OCI-M2 (cell line): ENCODE results near the gene SLC39A7.
A peak's percentile ranks its signal among the peaks of the same experiment; 100 is the strongest.

Experiments
- DNase-seq: peaks from one replicate; lab custom pipeline; 2025; ENCODE audit not compliant: unreplicated experiment; lab: John Stamatoyannopoulos, UW

Gene SLC39A7

DNA sequence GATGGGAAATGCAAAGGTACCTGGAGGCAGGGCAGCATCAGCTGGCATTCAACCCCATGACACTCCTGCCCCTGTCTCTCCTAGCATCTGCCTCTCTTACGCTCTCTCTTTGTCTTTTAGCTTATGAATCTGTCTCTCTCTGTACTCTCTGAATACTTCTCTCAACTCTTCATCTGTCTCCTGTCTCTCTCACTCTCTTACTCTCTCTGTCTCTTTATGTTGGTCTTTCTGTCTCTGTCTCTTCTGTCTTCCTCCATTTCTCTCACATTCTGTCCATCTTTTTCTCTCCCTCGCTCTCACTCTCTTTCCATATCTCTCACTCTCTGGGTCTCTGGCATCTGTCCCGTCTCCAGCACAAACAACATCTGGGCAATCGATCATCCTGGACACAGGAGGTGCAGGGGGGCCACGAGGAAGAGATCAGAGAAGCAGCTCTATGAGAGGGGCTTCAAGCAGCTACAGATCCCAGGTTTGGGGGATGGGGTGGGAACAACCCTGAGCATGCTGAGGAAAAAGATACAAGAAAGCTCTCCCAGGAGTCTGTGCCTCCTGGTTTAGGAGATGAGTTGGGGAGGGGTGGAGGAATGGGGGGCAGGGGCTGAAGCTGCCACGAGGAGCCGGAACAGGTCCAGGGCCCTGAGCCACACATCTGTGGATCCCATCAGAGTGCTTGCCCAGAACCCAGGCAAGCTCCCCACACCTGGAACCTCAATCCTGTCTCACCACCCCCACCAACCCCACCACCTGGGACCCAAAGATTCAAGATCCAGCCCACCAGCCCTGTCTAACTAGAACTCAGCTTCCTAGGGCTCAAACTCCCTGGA lies 10.8 kb upstream of the SLC39A7 start:
- no peak for DNase-seq

DNA sequence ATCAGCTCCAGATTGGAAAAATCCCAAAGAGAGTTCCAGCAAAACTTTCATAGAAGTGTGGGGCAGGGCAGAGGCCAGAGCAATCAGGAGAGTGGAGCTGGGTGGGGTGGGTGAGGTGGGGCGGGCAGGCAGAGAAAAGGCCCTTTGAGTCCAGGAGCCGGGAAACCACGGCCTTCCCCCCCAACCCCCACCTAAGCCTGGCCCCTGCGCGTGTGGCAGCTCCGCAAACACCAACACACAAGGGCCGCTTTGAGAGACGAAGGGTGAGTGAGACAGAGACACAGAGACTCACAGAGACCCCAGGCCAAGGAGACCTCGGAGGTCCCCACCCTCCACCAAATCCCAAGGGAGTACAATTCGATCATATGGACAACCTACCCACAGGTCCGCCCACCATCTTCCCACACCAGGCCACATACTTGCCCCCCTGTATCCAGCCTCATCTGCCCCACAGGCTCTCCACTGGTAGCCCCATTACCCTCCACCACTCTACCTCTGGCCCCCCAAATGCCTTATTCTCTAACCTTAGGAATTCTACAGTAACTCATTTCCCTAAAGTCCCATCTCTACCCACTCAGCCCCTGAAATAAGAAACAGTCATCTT lies 10.1 kb upstream of the SLC39A7 start:
- DNase-seq, result no peak

DNA sequence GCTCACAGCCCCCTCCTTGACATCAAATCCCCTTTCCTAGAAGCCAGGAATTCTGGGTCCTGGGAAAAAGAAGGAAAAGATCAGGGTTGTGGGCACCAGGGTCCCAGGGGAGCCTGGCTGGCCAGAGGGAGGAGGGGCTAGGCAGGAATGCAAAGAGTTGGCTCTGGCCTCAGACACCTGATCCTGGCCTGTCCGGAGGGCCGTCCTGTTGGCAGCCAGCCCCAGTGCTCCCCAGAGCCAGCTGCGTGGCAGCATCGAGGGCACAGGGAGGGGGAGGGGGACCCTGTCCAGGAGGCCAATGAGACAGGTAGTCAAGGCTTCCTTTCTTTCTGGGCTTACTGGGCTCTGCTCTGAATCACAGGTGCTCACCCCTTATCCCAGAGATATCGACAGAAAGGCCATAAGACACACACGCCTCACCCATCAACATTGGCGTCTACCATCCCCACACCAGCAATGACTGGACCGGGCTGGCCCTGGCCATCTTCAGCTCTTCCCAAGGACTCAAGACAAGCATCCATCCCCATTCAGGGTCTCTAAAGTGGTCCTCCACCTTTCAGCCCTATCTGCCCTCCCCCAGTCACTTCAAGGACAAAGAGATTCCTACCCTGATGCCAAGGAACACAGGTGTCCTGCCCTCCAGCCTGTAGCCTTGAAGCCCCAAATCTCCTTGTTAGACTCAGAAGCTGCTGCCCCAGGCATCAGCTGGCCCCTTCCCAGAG lies 9.1 kb upstream of the SLC39A7 start:
- no peak for DNase-seq

DNA sequence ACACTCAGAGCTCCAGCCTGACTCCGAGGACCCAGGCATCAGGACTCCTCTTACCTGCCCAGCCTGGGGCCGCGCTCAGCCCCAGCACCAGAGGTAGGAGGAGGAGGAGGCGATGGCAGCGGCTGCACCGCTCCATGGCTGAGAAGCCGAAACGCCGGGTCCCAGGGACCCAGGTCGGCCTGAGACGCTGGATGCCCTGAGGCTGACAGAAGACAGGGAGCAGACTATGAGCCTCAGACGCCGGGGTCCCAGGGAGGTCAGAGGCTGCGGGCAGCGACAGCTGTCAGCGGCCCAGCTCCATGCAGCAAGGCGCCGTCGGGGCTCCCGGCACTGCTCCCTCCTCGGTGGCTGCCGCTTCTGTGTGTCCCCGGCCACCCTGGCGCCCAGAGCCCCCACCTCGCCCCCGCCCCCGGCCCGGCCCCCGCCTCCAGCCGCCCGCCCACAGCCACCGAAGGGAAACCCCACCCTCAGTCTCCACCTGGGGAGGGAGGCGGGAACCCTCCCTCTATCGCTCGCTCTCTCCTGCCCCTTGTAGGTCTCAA lies 8.5 kb upstream of the SLC39A7 start, which contains the start of gene COL11A2:
Gene COL11A2, minus strand, starts transcription at position 363 of the 542 bp plus-strand sequence. Its CDS starts 227 bp downstream, at position 136.
- DNase-seq, result no peak

DNA sequence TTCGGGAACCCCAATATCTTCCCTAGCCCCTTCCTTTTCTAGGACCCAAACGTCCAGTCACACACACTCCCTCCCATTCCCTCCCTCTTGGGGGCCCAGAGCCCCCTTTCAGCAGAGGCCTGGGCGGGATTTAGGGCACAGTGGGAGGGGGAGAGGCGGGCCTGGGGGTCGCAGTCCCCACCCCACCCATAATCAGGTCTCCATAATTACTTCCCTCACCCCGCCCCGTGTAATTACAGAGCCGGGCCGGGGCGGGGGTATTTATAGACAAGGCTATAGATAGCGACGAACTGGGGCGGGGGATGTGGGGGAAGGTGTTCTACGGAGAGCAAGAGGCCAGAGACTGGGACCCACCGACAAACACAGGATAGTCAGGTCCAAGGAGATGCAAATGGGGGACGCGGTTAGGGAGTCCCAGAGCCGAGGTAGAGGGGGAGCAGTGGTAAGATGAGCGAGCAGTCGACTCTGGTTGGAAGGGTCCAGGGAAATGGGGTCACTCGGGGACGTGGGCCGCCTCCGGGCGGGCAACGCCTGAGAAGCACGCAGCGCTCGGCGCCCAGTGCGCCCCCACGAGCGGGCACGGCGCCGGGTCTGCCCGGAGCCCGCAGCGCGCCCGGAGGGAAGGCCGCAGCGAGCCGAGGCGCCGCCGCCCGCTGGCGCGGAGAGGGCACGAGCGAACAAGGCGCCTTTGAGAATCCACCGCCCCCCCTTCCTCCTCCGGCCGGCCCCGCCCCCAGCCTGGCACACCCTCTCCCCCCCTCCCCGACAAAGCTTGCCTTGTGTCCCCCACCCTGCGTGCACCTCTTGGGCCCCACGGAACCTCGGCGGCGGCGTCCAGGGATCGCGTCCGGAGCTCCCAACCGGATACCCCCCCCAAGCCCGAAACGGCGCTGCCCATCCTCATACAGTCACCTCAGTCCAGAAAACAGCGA lies 7.7 kb upstream of the SLC39A7 start:
- no peak for DNase-seq

DNA sequence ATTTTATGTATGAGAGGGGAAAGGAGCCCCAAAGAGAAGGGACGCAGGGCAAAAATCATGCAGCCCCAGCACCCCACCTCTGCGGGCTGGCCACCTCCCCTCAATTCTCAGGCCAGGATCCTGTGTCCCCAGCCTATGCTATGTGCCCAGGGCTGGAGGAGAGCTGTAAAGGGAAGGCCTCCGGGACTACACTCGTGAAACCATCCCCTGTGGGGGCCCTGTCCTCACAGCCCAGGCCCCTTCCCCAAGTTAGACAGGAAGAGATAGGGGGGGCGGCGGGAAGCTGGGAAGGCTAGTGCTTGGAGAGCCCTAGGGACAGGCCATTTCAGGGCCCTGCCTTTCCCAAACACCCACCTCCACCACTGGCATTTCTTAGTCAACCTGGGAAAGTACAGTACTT lies 7.0 kb upstream of the SLC39A7 start:
- DNase-seq, result no peak

DNA sequence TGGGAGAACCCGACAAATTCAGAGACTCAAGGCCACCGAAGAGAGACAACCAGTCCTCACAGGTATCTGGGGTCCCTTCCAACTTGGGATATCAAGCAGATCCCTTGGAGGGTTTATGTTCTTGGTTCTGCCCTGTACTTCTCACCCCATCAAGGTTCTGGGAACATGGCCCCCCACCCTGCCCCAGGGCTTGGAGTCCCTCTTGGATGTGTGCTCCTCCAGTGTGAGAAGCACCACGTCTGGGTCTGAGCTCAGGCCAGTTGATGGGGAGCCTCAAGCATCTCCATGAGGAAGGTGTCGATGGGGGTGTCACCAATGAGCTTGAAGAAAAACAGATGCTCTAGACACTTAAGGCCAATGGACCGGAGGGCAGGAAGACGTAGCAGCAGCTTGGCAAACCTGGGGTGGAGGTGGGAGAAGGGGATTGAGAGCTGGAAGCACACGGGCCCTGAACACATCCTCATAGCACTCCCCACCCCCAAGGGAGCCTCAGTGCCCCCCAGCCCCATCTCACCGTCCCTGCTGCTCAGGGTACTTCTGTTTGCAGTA lies 6.2 kb upstream of the SLC39A7 start:
- no peak for DNase-seq

DNA sequence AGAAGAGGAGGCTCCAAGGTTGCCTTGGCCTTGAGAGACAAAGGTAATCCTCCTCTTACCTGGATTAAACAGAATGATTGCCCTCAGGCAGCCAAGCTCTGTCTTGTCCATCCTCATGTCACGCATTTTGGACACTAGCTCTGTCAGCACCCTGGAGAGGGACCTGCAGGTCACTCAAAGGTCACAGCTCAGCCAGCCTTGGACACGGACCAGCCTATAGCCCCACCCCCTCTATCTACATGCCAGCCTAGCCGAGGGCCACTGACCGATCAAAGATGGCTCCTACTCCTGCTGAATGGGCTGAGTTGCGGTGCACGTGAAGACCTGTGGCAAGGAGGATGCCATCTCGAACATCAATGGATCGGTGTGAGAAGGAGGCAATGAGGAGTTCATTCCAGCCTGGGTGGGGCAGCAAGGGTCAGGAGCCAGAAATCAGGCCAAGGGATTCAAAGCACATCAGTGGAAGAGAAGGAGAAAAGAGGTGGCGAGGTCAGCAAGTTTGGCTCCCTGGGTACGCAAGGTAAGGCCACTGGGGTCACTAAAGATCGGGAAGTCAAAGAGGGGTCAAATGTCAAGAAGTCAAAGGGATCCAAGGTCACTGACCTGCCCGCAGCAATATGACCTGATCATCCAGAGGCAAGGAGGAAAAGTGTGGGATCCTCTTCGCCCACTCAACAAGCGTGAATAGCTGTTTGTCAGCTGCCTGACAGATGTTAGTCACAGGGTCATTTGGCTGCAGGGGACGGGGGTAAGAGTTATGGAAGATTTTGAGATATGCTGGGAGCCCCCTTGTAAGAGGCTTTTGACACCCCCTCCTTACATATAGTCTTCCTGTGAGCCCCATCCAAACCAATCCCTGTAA lies 5.1 kb upstream of the SLC39A7 start:
- DNase-seq, result no peak

DNA sequence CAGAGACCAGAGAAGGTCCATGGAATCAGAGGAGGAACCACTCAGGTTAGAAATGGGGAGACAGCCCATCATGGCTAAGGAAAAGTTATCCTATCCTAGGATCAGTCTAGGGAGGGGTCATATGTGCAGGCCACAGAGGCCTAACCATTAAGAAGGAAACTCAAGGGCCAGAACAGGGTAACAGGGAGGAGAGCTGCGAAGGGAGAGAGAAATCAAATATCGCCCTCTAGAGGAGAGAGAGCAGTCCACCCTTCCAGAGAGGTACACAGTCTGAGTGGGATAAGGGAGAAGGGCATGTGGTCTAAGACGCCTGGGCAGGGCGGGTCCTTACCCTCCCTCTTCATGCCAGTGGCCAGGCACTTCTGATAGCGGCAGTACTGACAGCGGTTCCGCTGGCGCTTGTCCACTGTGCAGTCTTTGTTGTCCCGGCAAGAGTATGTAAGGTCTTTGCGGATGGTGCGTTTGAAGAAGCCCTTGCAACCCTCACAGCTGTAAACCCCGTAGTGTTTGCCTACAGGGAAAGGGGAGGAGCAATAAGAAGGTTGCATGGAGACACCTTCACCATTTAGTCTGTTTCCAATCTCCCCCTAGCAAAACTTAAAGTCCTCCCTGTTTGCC lies 3.1 kb upstream of the SLC39A7 start:
- DNase-seq, result peak; percentile 25

DNA sequence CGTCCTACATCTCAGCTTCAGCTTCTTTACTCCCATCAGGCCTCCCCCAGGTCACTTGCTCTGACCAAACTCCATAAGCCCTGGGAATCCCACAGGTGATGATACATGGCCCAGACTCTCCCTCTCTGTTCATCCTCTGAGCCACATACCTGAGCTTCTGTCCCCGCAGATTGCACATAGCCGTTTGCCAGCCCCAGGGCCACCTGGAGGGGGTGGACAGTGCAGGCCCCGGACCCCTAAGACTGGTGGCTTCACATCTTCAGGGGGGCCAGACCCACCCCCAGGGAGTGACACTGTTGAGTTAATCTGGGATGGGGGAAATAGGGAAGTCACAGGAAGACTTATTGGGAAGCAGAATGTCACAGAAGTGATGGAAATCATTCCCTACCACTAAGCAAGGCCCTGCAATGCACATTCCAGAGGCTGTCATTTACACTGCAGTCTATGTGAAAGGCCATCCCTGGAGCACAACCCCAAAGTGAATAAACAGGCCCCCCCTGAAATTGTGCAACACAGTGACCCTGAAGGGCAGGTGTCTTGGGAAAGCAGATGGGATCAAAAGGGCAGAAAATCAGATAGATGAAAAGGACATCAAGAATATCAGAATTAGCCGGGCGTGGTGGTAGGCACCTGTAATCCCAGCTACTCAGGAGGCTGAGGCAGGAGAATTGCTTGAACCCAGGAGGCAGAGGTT lies 2.4 kb upstream of the SLC39A7 start:
- no peak for DNase-seq

DNA sequence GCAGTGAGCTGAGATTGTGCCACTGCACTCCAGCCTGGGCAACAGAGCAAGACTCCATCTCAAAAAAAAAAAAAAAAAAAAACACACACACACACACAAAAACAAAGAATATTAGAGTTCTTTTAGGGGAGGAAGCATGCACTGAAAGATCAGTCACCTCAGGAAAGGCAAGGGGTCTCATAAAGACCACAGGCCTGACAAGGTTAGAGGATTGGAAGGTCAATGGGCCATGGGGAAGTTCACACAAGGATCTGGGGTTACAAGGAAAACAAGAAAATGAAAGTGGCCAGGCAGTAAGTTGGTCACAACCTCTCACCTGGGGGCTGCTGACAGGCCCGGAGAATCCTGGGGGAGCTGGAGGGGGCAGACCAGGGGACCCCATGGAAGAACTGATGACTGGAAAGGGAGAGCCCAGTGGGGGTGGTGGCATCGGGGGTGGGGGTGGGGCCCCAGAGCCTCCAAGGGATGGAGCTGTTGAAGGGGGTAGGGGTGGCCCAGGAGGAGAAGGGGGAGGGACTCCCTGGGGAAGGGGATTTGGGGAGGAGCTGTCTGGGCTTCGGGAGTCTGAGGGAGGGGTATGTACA lies 1.7 kb upstream of the SLC39A7 start:
- DNase-seq, result no peak

DNA sequence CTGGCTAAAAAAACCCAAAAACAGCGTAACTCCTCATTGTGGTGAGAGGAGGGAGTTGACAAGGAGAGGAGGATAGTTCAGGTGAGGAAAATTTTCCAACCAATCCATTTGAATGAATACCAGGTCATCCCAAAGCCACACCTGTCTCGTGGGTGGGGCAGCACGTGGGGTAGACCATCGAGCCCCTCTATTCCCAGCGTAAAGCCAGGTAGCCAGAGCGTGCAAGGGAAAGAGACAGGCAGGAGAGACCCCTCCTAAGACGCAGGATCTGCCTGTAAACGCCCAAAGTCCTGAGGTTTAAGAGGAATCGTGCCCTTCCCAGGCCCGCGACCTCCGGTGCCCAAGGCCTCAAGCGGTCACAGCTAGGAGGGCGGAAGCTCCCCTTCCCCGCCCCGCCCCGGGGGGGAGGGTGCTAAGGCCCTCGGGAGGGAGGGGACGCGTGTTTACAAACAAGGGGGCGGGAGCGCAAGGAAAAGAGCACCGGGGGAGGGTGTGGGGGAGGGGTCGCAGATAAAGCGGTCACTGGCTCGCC lies 914 bp upstream of the SLC39A7 start:
- peak; percentile 72 for DNase-seq

DNA sequence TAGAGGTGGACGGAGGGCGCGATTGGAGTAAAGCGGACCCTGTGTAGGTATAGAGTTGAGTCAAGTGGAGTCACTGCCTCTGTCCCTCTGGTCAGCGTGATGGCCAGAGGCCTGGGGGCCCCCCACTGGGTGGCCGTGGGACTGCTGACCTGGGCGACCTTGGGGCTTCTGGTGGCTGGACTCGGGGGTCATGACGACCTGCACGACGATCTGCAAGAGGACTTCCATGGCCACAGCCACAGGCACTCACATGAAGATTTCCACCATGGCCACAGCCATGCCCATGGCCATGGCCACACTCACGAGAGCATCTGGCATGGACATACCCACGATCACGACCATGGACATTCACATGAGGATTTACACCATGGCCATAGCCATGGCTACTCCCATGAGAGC lies 479 bp downstream of the SLC39A7 start:
- DNase-seq, result no peak

DNA sequence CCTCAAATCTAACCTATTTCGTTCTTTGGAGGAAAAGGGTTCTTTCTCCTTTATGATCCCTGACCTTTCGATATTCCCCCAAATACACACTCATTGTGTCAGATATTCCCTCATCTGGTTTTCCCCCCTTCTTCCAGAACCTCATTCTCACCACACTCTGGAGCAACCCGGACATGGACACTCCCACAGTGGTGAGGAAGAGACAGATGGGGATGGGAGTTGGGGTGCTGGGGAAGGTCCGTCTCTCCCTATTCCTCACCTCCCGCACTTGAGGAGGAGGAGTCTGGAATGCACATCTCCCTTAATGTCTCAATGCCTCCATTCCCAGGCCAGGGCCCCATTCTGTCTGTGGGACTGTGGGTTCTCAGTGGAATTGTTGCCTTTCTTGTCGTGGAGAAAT lies 1.3 kb downstream of the SLC39A7 start:
- DNase-seq, result no peak

DNA sequence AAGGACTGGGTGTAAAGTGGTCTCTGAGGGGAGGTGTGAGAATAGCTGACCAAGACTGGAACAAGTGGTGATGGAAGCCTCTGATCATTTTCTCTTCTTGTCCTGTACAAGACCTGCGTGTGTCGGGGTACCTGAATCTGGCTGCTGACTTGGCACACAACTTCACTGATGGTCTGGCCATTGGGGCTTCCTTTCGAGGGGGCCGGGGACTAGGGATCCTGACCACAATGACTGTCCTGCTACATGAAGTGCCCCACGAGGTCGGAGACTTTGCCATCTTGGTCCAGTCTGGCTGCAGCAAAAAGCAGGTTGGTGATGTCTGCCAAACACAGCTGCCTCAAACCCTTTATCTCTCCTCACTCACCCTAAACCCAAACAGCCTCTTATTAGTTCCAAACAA lies 2.1 kb downstream of the SLC39A7 start:
- DNase-seq, result no peak

DNA sequence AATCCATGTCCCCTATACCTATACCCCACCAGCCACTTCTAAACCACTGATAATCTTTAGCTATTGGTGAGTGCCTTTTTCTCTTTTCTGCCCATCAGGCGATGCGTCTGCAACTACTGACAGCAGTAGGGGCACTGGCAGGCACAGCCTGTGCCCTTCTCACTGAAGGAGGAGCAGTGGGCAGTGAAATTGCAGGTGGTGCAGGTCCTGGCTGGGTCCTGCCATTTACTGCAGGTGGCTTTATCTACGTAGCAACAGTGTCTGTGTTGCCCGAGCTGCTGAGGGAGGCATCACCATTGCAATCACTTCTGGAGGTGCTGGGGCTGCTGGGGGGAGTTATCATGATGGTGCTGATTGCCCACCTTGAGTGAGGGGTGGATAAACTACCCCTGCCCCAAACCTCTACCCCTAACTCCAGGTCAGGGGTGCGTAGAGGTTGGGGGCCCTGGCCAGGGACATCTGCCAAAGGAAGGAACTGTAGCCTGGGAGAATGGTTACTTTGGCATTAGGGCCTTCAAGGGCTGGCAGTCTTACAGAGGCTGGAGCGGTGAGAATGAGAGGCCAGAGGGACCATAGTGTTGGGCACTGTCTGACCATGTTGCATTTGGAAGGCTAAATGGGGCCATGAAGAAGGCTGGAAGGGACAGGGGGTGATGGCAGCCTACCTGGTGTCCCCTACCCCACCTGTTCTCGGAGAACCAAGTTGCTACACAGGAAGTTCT lies 2.9 kb downstream of the SLC39A7 start:
- DNase-seq, result no peak

DNA sequence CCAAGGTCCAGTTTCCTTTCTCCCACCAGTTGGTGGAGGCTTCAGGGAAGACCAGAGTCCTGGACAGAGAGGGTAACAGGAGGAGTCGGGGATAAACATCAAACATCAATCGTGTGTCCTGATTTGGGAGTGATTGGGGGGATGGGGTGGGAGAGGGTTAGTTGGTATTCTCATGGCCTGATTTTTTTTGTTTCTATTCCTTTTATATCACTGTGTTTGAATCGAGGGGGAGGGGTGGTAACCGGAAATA lies 3.4 kb downstream of the SLC39A7 start:
- DNase-seq, result no peak
